IMR-90 (cell line): Measurements from ENCODE around the gene RRP1. TPM values are rescaled to one million over a fixed set of nuclear protein-coding genes. Genes with fewer than 3 reads are reported as not detected.

Experiments
- ATAC-seq: fragments of 200-7000 bp; cut with Tn5 transposase; 2 replicates; pipeline ENCODE4 v1.9.1; 2020; ENCODE audit warnings: low read depth, mild to moderate bottlenecking, moderate library complexity
- BruUV-seq: library from RNA; stranded (reverse); fragments of 400-500 nt; replicated peaks from 2 replicates; lab custom pipeline; 2021; lab: Mats Ljungman, UMichigan
- CTCF ChIA-PET: fragments of 300-600 bp; formaldehyde crosslinking; extraction: SDS; loops from one replicate; lab custom pipeline; 2021; ENCODE audit warnings: antibody characterized with exemption; lab: Yijun Ruan, JAX
- POLR2A ChIA-PET: fragments of 300-600 bp; sonication (Branson Sonifier 250); formaldehyde crosslinking; loops from one replicate; lab custom pipeline; 2022; ENCODE audit warnings: antibody characterized with exemption; ENCODE audit not compliant: unreplicated experiment; lab: Charles Lee
- DNase-seq: peaks from one replicate; pipeline ENCODE4 v3.0.0; 2013
- H2AFZ ChIP-seq: replicated peaks from 2 replicates; pipeline ENCODE3; 2013; ENCODE audit warnings: low read length, mild to moderate bottlenecking; ENCODE audit not compliant: poor library complexity
- H2AK5ac ChIP-seq: 2 replicates; pipeline ENCODE4 v1.6.1; 2013; ENCODE audit warnings: low read depth, low read length, inconsistent platforms
- H2AK9ac ChIP-seq: replicated peaks from 2 replicates; pipeline ENCODE3; 2013; ENCODE audit warnings: mild to moderate bottlenecking, low read depth, low read length, moderate library complexity; ENCODE audit not compliant: poor library complexity
- H2BK120ac ChIP-seq: 2 replicates; pipeline ENCODE4 v1.6.1; 2013; ENCODE audit warnings: low read depth, low read length, inconsistent platforms
- H2BK15ac ChIP-seq: 3 replicates; pipeline ENCODE4 v1.6.1; 2013; ENCODE audit warnings: low read depth, low read length, inconsistent platforms
- H2BK20ac ChIP-seq: 2 replicates; pipeline ENCODE4 v1.6.1; 2013; ENCODE audit warnings: low read depth, mild to moderate bottlenecking, inconsistent platforms, low read length, moderate library complexity
- H2BK5ac ChIP-seq: 2 replicates; pipeline ENCODE4 v1.6.1; 2013; ENCODE audit warnings: mild to moderate bottlenecking, low read depth, low read length, inconsistent platforms; ENCODE audit not compliant: poor library complexity, severe bottlenecking
- H3K14ac ChIP-seq: replicated peaks from 2 replicates; pipeline ENCODE4 v1.6.1; 2013; ENCODE audit warnings: low read depth, low read length, inconsistent platforms
- H3K18ac ChIP-seq: 2 replicates; pipeline ENCODE4 v1.6.1; 2013; ENCODE audit warnings: low read depth, low read length, control low read depth
- H3K23ac ChIP-seq: 2 replicates; pipeline ENCODE4 v1.6.1; 2013; ENCODE audit warnings: low read depth, low read length, inconsistent platforms
- H3K27ac ChIP-seq: 2 replicates; pipeline ENCODE4 v1.5.1; 2013; ENCODE audit warnings: mild to moderate bottlenecking, control low read depth, low read length; ENCODE audit not compliant: insufficient read depth
- H3K27me3 ChIP-seq: 2 replicates; pipeline ENCODE4 v1.6.1; 2013; ENCODE audit warnings: low read length; ENCODE audit not compliant: control insufficient read depth, insufficient read depth
- H3K36me3 ChIP-seq: 2 replicates; pipeline ENCODE4 v1.6.1; 2013; ENCODE audit warnings: low read length, mixed read lengths; ENCODE audit not compliant: control insufficient read depth, insufficient read depth
- H3K4ac ChIP-seq: 2 replicates; pipeline ENCODE4 v1.6.1; 2013; ENCODE audit warnings: low read depth, low read length, inconsistent platforms
- H3K4me1 ChIP-seq: 2 replicates; pipeline ENCODE4 v1.6.1; 2013; ENCODE audit warnings: low read length, mixed read lengths; ENCODE audit not compliant: control insufficient read depth, insufficient read depth
- H3K4me2 ChIP-seq: 2 replicates; pipeline ENCODE4 v1.6.1; 2013; ENCODE audit warnings: low read depth, mild to moderate bottlenecking, control low read depth, low read length, moderate library complexity
- H3K4me3 ChIP-seq: 2 replicates; pipeline ENCODE4 v1.5.1; 2013; ENCODE audit warnings: low read depth, mild to moderate bottlenecking, control low read depth, low read length, moderate library complexity; ENCODE audit not compliant: insufficient read depth
- H3K56ac ChIP-seq: 2 replicates; pipeline ENCODE4 v1.6.1; 2013; ENCODE audit warnings: low read length, inconsistent platforms; ENCODE audit not compliant: insufficient read depth; ENCODE audit errors: extremely low read depth
- H3K79me1 ChIP-seq, 2 experiments: 2 replicates each; pipeline ENCODE4 v1.6.1; 2013; ENCODE audit warnings: low read length in 2 of 2, inconsistent platforms in 1 of 2, low read depth in 1 of 2
- H3K9ac ChIP-seq: 2 replicates; pipeline ENCODE4 v1.6.1; 2013; ENCODE audit warnings: low read depth, low read length, control low read depth
- H3K9me1 ChIP-seq: 2 replicates; pipeline ENCODE4 v1.6.1; 2013; ENCODE audit warnings: low read length, inconsistent platforms; ENCODE audit not compliant: insufficient read depth
- H3K9me3 ChIP-seq: 2 replicates; pipeline ENCODE4 v1.6.1; 2013; ENCODE audit warnings: low read length; ENCODE audit not compliant: control insufficient read depth, insufficient read depth
- H4K20me1 ChIP-seq: 2 replicates; pipeline ENCODE4 v1.6.1; 2013; ENCODE audit warnings: low read length, inconsistent platforms; ENCODE audit not compliant: insufficient read depth
- H4K5ac ChIP-seq: 2 replicates; pipeline ENCODE4 v1.6.1; 2013; ENCODE audit warnings: mild to moderate bottlenecking, low read depth, low read length, control low read depth
- H4K8ac ChIP-seq, 2 experiments: 2 replicates each; pipeline ENCODE4 v1.6.1; 2013; ENCODE audit warnings: low read depth in 2 of 2, low read length in 2 of 2, control low read depth in 1 of 2, inconsistent platforms in 1 of 2
- H4K91ac ChIP-seq: 2 replicates; pipeline ENCODE4 v1.6.1; 2013; ENCODE audit warnings: low read depth, low read length, inconsistent platforms; ENCODE audit not compliant: insufficient read depth
- CTCF ChIP-seq: conservative IDR thresholded peaks from 2 replicates; pipeline ENCODE4 v1.5.1; 2012; ENCODE audit warnings: mild to moderate bottlenecking, low read depth, low read length, improper control_type of control experiment
- ELK1 ChIP-seq: fragments of 150-350 bp; IDR thresholded peaks from 2 replicates; pipeline ENCODE4 v1.6.1; 2016; ENCODE audit warnings: low read depth, mild to moderate bottlenecking, low read length, moderate library complexity, borderline replicate concordance
- FOS ChIP-seq: fragments of 150-350 bp; IDR thresholded peaks from 2 replicates; pipeline ENCODE4 v1.6.1; 2016; ENCODE audit warnings: low read depth, low read length
- MXI1 ChIP-seq: IDR thresholded peaks from 2 replicates; pipeline ENCODE4 v1.6.1; 2012; ENCODE audit warnings: low read depth, mild to moderate bottlenecking, low read length, moderate library complexity, borderline replicate concordance
- NFE2L2 ChIP-seq: fragments of 150-350 bp; IDR thresholded peaks from 2 replicates; pipeline ENCODE4 v1.6.1; 2016; ENCODE audit warnings: low read depth, mild to moderate bottlenecking, low read length
- POLR2A ChIP-seq: IDR thresholded peaks from 2 replicates; pipeline ENCODE4 v1.6.1; 2012; ENCODE audit warnings: mild to moderate bottlenecking, low read depth, low read length
- RAD21 ChIP-seq: IDR thresholded peaks from 2 replicates; pipeline ENCODE4 v1.6.1; 2012; ENCODE audit warnings: low read length, improper control_type of control experiment
- RCOR1 ChIP-seq: IDR thresholded peaks from 2 replicates; pipeline ENCODE4 v1.6.1; 2012; ENCODE audit warnings: mild to moderate bottlenecking, low read length, improper control_type of control experiment; ENCODE audit not compliant: insufficient replicate concordance
- SMC3 ChIP-seq: fragments of 150-350 bp; IDR thresholded peaks from 2 replicates; pipeline ENCODE4 v1.6.1; 2016; ENCODE audit warnings: low read depth, mild to moderate bottlenecking, antibody characterized with exemption, low read length, moderate library complexity
- WGBS, 2 experiments: methylation state at CpG; one replicate each; pipeline versions ENCODE4 v1.1.5 to v1.1.7; 2013; ENCODE audit warnings: missing lambda C conversion rate in 2 of 2; ENCODE audit not compliant: insufficient read length in 1 of 2; ENCODE audit errors: extremely low coverage in 2 of 2; 5-methylcytosine and 5-hydroxymethylcytosine counted together
- dilution Hi-C: fragments of 300-500 bp; cut with HindIII; formaldehyde crosslinking; loops from one replicate; pipeline ENCODE4 v1.14.3; 2018; ENCODE audit warnings: low sequenced_read_pairs; ENCODE audit not compliant: unreplicated experiment
- in situ Hi-C: fragments of 300-500 bp; cut with MboI; formaldehyde crosslinking; loops from 3 replicates; pipeline ENCODE4 v1.14.3; 2019; ENCODE audit warnings: low sequenced_read_pairs, inconsistent platforms, mixed read lengths
- intact Hi-C: fragments of 100-400 bp; cut with micrococcal nuclease; formaldehyde crosslinking; loops from 2 replicates; pipeline ENCODE4 v1.10.0; 2022
- polyA plus RNA-seq, 3 experiments: library from polyadenylated mRNA; depleted of rRNA; stranded (reverse); fragments of >200 nt; gene quantifications; 2 replicates each; pipeline ENCODE4 v1.2.3, GENCODE V29; 2012; ENCODE audit warnings: low replicate concordance in 1 of 3
- total RNA-seq: library from RNA; depleted of rRNA; stranded (reverse); fragments of >200 nt; gene quantifications from 2 replicates; pipeline ENCODE4 v1.2.3, GENCODE V29; 2012

Gene RRP1
- total and polyA plus RNA-seq, 2 of the 4 experiments (the other 2 are of a cell fraction) = 20.2 to 23.3 TPM

GRCh38 chr21:43814215-43815106 lies 25.1 kb downstream of the RRP1 start:
- H4K20me1 ChIP-seq = peaks cover 7% of the 10 kb centered on the region
- in situ Hi-C loops = no loop called here
- no peak overlapping the region for H4K5ac ChIP-seq
- H2BK5ac ChIP-seq = no peak overlapping the region
- POLR2A ChIA-PET = no interaction called here
- no peak overlapping the region for H4K8ac ChIP-seq
- WGBS, 2 experiments = 65% methylated on average over 10 of the region's 28 CpGs; no CpG with 5 or more reads in 1 of the 2 experiments
- H3K9me1 ChIP-seq = no peaks in the 10 kb centered on the region
- no TSS peak for BruUV-seq
- H2BK15ac ChIP-seq = no peak overlapping the region
- no peak overlapping the region for H3K56ac ChIP-seq
- ATAC-seq (no peak), DNase-seq (no peak)
- no peak overlapping the region for H2BK20ac ChIP-seq
- H3K36me3 ChIP-seq = no peaks in the 10 kb centered on the region
- no peak overlapping the region for H3K4me2 ChIP-seq
- H2AK5ac ChIP-seq = no peak overlapping the region
- H3K9me3 ChIP-seq = peaks cover 10% of the 10 kb centered on the region
- H4K91ac ChIP-seq = no peak overlapping the region
- no peak overlapping the region for H3K14ac ChIP-seq
- H3K18ac ChIP-seq = no peak overlapping the region
- no peak overlapping the region for H3K9ac ChIP-seq
- no peak overlapping the region for H3K27ac ChIP-seq
- no peak overlapping the region for H3K4me3 ChIP-seq
- no peak overlapping the region for H3K23ac ChIP-seq
- CTCF ChIA-PET = no interaction called here
- H3K4me1 ChIP-seq = peaks cover 2% of the 10 kb centered on the region; the same call in 1 of the 2 replicates
- no peaks in the 10 kb centered on the region for H3K79me1 ChIP-seq
- dilution Hi-C loops = no loop called here
- H2AFZ ChIP-seq = peak overlapping the region; percentile 58
- TF ChIP-seq POLR2A (no peak), NFE2L2 (no peak), ELK1 (no peak), MXI1 (no peak), FOS (no peak), CTCF (no peak), RCOR1 (no peak), RAD21 (no peak), SMC3 (no peak)
- intact Hi-C loops = no loop called here
- H3K27me3 ChIP-seq = no peaks in the 10 kb centered on the region; the same call in 1 of the 2 replicates
- H2AK9ac ChIP-seq = peak overlapping the region; percentile 24
- no peak overlapping the region for H2BK120ac ChIP-seq
- H3K4ac ChIP-seq = no peak overlapping the region
